GM23338 (cell line): ENCODE results near the gene FMR1.

Experiments used
- CTCF ChIP-seq, 2 experiments: fragments of 200-600 bp in 1 of 2; sonication (generic) in 1 of 2; conservative IDR thresholded peaks; 2 replicates each; pipeline versions ENCODE4 v1.5.1 to v1.6.1; 2016 to 2017; ENCODE audit warnings: antibody characterized with exemption in 2 of 2, low read depth in 2 of 2, mild to moderate bottlenecking in 2 of 2, moderate library complexity in 1 of 2
- ZNF331 ChIP-seq: fragments of 250-450 bp; sonication (Bioruptor Pico); IDR thresholded peaks from 2 replicates; pipeline ENCODE4 v1.5.0; 2020; ENCODE audit warnings: low read depth, mild to moderate bottlenecking, moderate library complexity

- TF ChIP-seq CTCF (conservative IDR thresholded peaks at IDR 0.05; ENCODE audit: low read depth in 2 of 2), result no peak
- no peak for TF ChIP-seq ZNF331 (CRISPR knock-in tag)
Observed at GRCh38 chrX:147875866-147876596, 35.7 kb upstream of the FMR1 start.
